ENCODE results near the gene TGIF2.

- TF ChIP-seq POLR2AphosphoS5 (IDR thresholded peaks at IDR 0.05; ENCODE audit: low read depth, low read length): no peak
- no peak for TF ChIP-seq POLR2A (IDR thresholded peaks at IDR 0.05; ENCODE audit: low read depth, low read length)
Measured at GRCh38 chr20:36562724-36563123, 10.7 kb upstream of the TGIF2 start.

All from GM12892 (cell line).